Left ventricle myocardium inferior (tissue), 1 donor: ENCODE results near the gene ARHGAP10. TPM values are rescaled to one million over a fixed set of nuclear protein-coding genes. Genes with fewer than 3 reads are reported as not detected.

ENCODE experiments used
- DNase-seq: peaks from one replicate; pipeline ENCODE4 v3.0.0-alpha.2; 2020
- H3K27ac ChIP-seq: fragments of 200-600 bp; replicated peaks from 2 replicates; pipeline ENCODE4 v1.8.0; 2021
- H3K27me3 ChIP-seq: fragments of 200-600 bp; 2 replicates; pipeline ENCODE4 v1.8.0; 2021; ENCODE audit warnings: low read depth
- H3K36me3 ChIP-seq: fragments of 200-600 bp; 2 replicates; pipeline ENCODE4 v1.8.0; 2021
- H3K4me1 ChIP-seq: fragments of 200-600 bp; 2 replicates; pipeline ENCODE4 v1.8.0; 2021
- H3K4me3 ChIP-seq: fragments of 200-600 bp; 2 replicates; pipeline ENCODE4 v1.8.0; 2021; ENCODE audit warnings: mild to moderate bottlenecking, moderate library complexity
- H3K9me3 ChIP-seq: fragments of 200-600 bp; replicated peaks from 2 replicates; pipeline ENCODE4 v1.8.0; 2021
- CTCF ChIP-seq: fragments of 200-600 bp; IDR thresholded peaks from 2 replicates; pipeline ENCODE4 v1.8.0; 2021; ENCODE audit warnings: antibody characterized with exemption, mild to moderate bottlenecking, borderline replicate concordance
- intact Hi-C: fragments of 100-400 bp; cut with micrococcal nuclease; formaldehyde crosslinking; loops from one replicate; pipeline ENCODE4 v1.11.0; 2022
- total RNA-seq: library from RNA; stranded (reverse); fragmentation: NEBNext Ultra II Directional; extraction: Animal tissue kit (Norgen Biotek cat#: 25700); gene quantifications from one replicate; pipeline ENCODE4 v1.2.1, GENCODE V29; 2021
- donor health status: DM: no; HTN: yes; CAD: no; lungs with severe emphysema.

ARHGAP10 gene
- total RNA-seq, 1 donor from 2014 or later, result 59.7 TPM

GRCh38 chr4:147865926-147866325 is 134.0 kb downstream of the ARHGAP10 start:
- H3K27me3 ChIP-seq, result no peaks in the 10 kb centered on the region
- no peak for DNase-seq
- peaks cover 43% of the 10 kb centered on the region for H3K36me3 ChIP-seq
- TF ChIP-seq CTCF, result no peak
- no peak overlapping the region for H3K4me3 ChIP-seq
- H3K9me3 ChIP-seq, result no peaks in the 10 kb centered on the region
- intact Hi-C loops, result loop anchor here (1.0 kb wide), 1 partner anchor 158 kb away; no protein-coding TSS in a partner anchor
- H3K4me1 ChIP-seq, result peaks cover 62% of the 10 kb centered on the region
- peak overlapping the region; percentile 59 for H3K27ac ChIP-seq

- no peaks in the 10 kb centered on the region for H3K27me3 ChIP-seq
- H3K9me3 ChIP-seq, result no peaks in the 10 kb centered on the region
- H3K27ac ChIP-seq, result peak overlapping the region; percentile 59
- H3K36me3 ChIP-seq, result peaks cover 35% of the 10 kb centered on the region
- peak; percentile 100 for TF ChIP-seq CTCF
- H3K4me3 ChIP-seq, result no peak overlapping the region
- intact Hi-C loops, result loop anchor here (1.0 kb wide), 1 partner anchor 158 kb away; no protein-coding TSS in a partner anchor
- H3K4me1 ChIP-seq, result peaks cover 54% of the 10 kb centered on the region
- peak; percentile 89 for DNase-seq
These were observed 134.8 kb downstream of the ARHGAP10 start for GRCh38 chr4:147866532-147867271.

- Histone ChIP-seq H3K27ac (no peak overlapping the region), H3K36me3 (peaks cover 40% of the 10 kb centered on the region), H3K27me3 (no peaks in the 10 kb centered on the region), H3K4me1 (peaks cover 7% of the 10 kb centered on the region), H3K9me3 (no peaks in the 10 kb centered on the region), H3K4me3 (no peak overlapping the region)
- DNase-seq, result no peak
- no peak for TF ChIP-seq CTCF
- intact Hi-C loops, result no loop called here
These were observed 142.2 kb downstream of the ARHGAP10 start for GRCh38 chr4:147874109-147874508.

GRCh38 chr4:147877308-147877771 is 145.5 kb downstream of the ARHGAP10 start:
- no peak for TF ChIP-seq CTCF
- no peak for DNase-seq
- H3K4me3 ChIP-seq, result no peak overlapping the region
- no peaks in the 10 kb centered on the region for H3K9me3 ChIP-seq
- H3K27ac ChIP-seq, result no peak overlapping the region
- peaks cover 48% of the 10 kb centered on the region for H3K36me3 ChIP-seq
- H3K27me3 ChIP-seq, result no peaks in the 10 kb centered on the region
- intact Hi-C loops, result no loop called here
- peaks cover 7% of the 10 kb centered on the region for H3K4me1 ChIP-seq

DNA sequence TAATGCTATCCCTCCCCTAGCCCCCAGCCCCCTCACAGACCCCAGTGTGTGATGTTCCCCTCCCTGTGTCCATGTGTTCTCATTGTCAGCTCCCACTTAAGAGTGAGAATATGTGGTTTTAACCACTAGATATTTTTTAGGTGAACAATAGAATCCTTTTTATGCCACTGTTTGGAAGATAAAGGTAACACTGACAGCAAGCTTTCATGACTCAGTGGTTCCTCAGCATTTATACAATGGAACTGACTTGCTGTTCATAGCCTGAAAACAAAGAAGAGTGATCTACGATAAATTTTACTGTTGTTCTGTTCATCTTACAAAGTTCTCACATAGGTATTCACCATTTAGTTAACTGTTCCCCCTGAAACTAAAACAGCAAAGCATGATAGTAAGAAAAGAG is 147.8 kb downstream of the ARHGAP10 start:
- no peaks in the 10 kb centered on the region for H3K9me3 ChIP-seq
- no peak for DNase-seq
- peaks cover 50% of the 10 kb centered on the region for H3K36me3 ChIP-seq
- no peaks in the 10 kb centered on the region for H3K27me3 ChIP-seq
- no peak overlapping the region for H3K27ac ChIP-seq
- no peak for TF ChIP-seq CTCF
- intact Hi-C loops, result no loop called here
- H3K4me3 ChIP-seq, result no peak overlapping the region
- peaks cover 15% of the 10 kb centered on the region for H3K4me1 ChIP-seq
